Gastrocnemius medialis (tissue), 4 donors: ENCODE measurements around the gene CHRNA4. TPM values are rescaled to one million over a fixed set of nuclear protein-coding genes. Genes with fewer than 3 reads are reported as not detected.

Experiments used
- ATAC-seq, 2 donors: fragments of 150-250 bp; one replicate each; pipeline ENCODE4 v1.9.1; 2016
- DNase-seq, 2 donors: peaks; one replicate each; pipeline ENCODE4 v3.0.0-alpha.2; 2019
- H3K27ac ChIP-seq, 4 donors: fragments of 200-600 bp; sonication (generic); 1 replicate in 1 of 4; 2 replicates in 3 of 4; pipeline ENCODE4 v1.5.1; 2016 to 2018; ENCODE audit warnings: mild to moderate bottlenecking in 2 of 4, moderate library complexity in 1 of 4
- H3K27me3 ChIP-seq, 3 donors: fragments of 200-600 bp; sonication (generic) in 2 of 3; 1 replicate in 1 of 3; 2 replicates in 2 of 3; pipeline versions ENCODE4 v1.5.1 to v1.6.0; 2016 to 2019; ENCODE audit warnings: mild to moderate bottlenecking in 1 of 3, moderate library complexity in 1 of 3
- H3K36me3 ChIP-seq, 2 donors: fragments of 200-600 bp; sonication (generic) in 1 of 2; one replicate each; pipeline ENCODE4 v1.5.1; 2017 to 2018
- H3K4me1 ChIP-seq, 2 donors: fragments of 200-600 bp; sonication (generic) in 1 of 2; one replicate each; pipeline ENCODE4 v1.5.1; 2016 to 2017; ENCODE audit warnings: mild to moderate bottlenecking in 2 of 2
- H3K4me3 ChIP-seq, 4 donors: fragments of 200-600 bp; sonication (generic) in 3 of 4; 1 replicate in 1 of 4; 2 replicates in 3 of 4; pipeline ENCODE4 v1.5.1; 2016 to 2019; ENCODE audit warnings: mild to moderate bottlenecking in 2 of 4
- H3K9me3 ChIP-seq, 3 donors: fragments of 200-600 bp; sonication (generic) in 2 of 3; 1 replicate in 1 of 3; 2 replicates in 2 of 3; pipeline ENCODE4 v1.5.1; 2016 to 2019
- POLR2A ChIP-seq, 2 donors: fragments of 450-650 bp; IDR thresholded peaks; one replicate each; pipeline ENCODE4 v1.6.1; 2017; ENCODE audit warnings: antibody characterized with exemption in 2 of 2, mild to moderate bottlenecking in 2 of 2, moderate library complexity in 2 of 2
- in situ Hi-C, 4 donors: fragments of 200-750 bp; cut with MboI; loops; one replicate each; pipeline versions ENCODE4 v1.15.0 to v1.8.0; 2017; ENCODE audit warnings: low sequenced_read_pairs in 4 of 4
- intact Hi-C: fragments of 100-400 bp; cut with DNase I; formaldehyde crosslinking; loops from one replicate; pipeline ENCODE4 v1.15.1; 2023; ENCODE audit warnings: low total_unique reads
- total RNA-seq, 4 donors: library from RNA; depleted of rRNA; stranded (reverse); fragments of >200 nt; gene quantifications; one replicate each; pipeline versions ENCODE4 v1.1.0 to v1.2.3, GENCODE V29; 2016
- TF ChIP-seq, protein P1 (sequence below), 5 experiments: fragments of 450-650 bp in 3 of 5; fragments of 200-600 bp in 2 of 5; sonication (generic) in 2 of 5; IDR thresholded peaks in 4 of 5; conservative IDR thresholded peaks in 1 of 5; 1 replicate in 4 of 5; 2 replicates in 1 of 5; pipeline ENCODE4 v1.5.1; 2016 to 2019; ENCODE audit warnings: antibody characterized with exemption in 5 of 5, mild to moderate bottlenecking in 3 of 5, moderate library complexity in 3 of 5

The CHRNA4 gene
- total RNA-seq, 4 donors from 2014 or later, result not detected

GRCh38 chr20:63293456-63293855, 67.7 kb downstream of the CHRNA4 start:
- in situ Hi-C loops, result no loop called here
- ATAC-seq (no peak), DNase-seq (no peak)
- Histone ChIP-seq H3K4me1 (no peaks in the 10 kb centered on the region), H3K4me3 (no peak overlapping the region), H3K27ac (no peak overlapping the region), H3K9me3 (no peaks in the 10 kb centered on the region), H3K27me3 (peaks cover 37 to 61% (median 46%) of the 10 kb centered on the region in 3 donors), H3K36me3 (peaks cover 0 to 4% of the 10 kb centered on the region in 2 donors)
- intact Hi-C loops, result no loop called here
- no peak for TF ChIP-seq POLR2A (IDR thresholded peaks at IDR 0.05)
- TF ChIP-seq, protein P1, sequence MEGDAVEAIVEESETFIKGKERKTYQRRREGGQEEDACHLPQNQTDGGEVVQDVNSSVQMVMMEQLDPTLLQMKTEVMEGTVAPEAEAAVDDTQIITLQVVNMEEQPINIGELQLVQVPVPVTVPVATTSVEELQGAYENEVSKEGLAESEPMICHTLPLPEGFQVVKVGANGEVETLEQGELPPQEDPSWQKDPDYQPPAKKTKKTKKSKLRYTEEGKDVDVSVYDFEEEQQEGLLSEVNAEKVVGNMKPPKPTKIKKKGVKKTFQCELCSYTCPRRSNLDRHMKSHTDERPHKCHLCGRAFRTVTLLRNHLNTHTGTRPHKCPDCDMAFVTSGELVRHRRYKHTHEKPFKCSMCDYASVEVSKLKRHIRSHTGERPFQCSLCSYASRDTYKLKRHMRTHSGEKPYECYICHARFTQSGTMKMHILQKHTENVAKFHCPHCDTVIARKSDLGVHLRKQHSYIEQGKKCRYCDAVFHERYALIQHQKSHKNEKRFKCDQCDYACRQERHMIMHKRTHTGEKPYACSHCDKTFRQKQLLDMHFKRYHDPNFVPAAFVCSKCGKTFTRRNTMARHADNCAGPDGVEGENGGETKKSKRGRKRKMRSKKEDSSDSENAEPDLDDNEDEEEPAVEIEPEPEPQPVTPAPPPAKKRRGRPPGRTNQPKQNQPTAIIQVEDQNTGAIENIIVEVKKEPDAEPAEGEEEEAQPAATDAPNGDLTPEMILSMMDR (IDR thresholded peaks at IDR 0.05 in 4 of 5, conservative IDR thresholded peaks at IDR 0.05 in 1 of 5), result no peak

Other genes starting within 250 kb of the CHRNA4 start
- gene YTHDF1, start 145.2 kb downstream of the CHRNA4 start, total RNA-seq, result 10 to 100 TPM; 37.1 to 45.7 (median 40.4) TPM
- not detected for gene BIRC7, start 125.4 kb downstream of the CHRNA4 start, total RNA-seq
- gene NKAIN4, start 106.9 kb downstream of the CHRNA4 start, total RNA-seq, result not detected
- gene ARFGAP1, start 88.5 kb downstream of the CHRNA4 start, total RNA-seq, result 10 to 100 TPM; 15.2 to 24.4 (median 18.0) TPM
- gene COL20A1, start 68.2 kb downstream of the CHRNA4 start, total RNA-seq, result under 1 TPM in 1 of 4 donors, not detected in 3; 0.23 TPM
- not detected for gene KCNQ2, start 111.3 kb upstream of the CHRNA4 start, total RNA-seq
- gene EEF1A2, start 137.7 kb upstream of the CHRNA4 start, total RNA-seq, result 1,000 to 10,000 TPM; 1,736 to 2,603 (median 2,395) TPM
- 100 to 1,000 TPM in 1 of 4 donors, 10 to 100 TPM in 3; 50.2 to 207 (median 76.1) TPM for gene PPDPF, start 159.4 kb upstream of the CHRNA4 start, total RNA-seq
- under 1 TPM in 1 of 4 donors, not detected in 3; 0.36 TPM for gene PTK6, start 176.0 kb upstream of the CHRNA4 start, total RNA-seq
- gene SRMS, start 186.4 kb upstream of the CHRNA4 start, total RNA-seq, result not detected
- under 1 TPM in 1 of 4 donors, not detected in 3; 0.13 TPM for gene FNDC11, start 192.8 kb upstream of the CHRNA4 start, total RNA-seq
- 1 to 10 TPM; 1.7 to 6.2 (median 3.6) TPM for gene HELZ2, start 212.9 kb upstream of the CHRNA4 start, total RNA-seq